Smooth muscle cell (in vitro differentiated cells): Measurements from ENCODE around the gene RAB11B. TPM values are rescaled to one million over a fixed set of nuclear protein-coding genes. Genes with fewer than 3 reads are reported as not detected.
A peak's percentile ranks its signal among the peaks of the same experiment; 100 is the strongest.

Source experiments
- DNase-seq: peaks from one replicate; lab custom pipeline; 2025; ENCODE audit not compliant: unreplicated experiment; lab: John Stamatoyannopoulos, UW
- H2AFZ ChIP-seq: fragments of 200-600 bp; sonication (generic); 2 replicates; pipeline ENCODE4 v1.6.0; 2016; ENCODE audit warnings: antibody characterized with exemption, low read depth, mild to moderate bottlenecking
- H3F3A ChIP-seq: fragments of 200-600 bp; sonication (generic); 2 replicates; pipeline ENCODE4 v1.6.0; 2017; ENCODE audit warnings: antibody characterized with exemption, low read depth
- H3K27ac ChIP-seq: fragments of 200-600 bp; sonication (generic); 2 replicates; pipeline ENCODE4 v1.5.1; 2016; ENCODE audit warnings: low read depth, mild to moderate bottlenecking
- H3K27me3 ChIP-seq: fragments of 200-600 bp; sonication (generic); 2 replicates; pipeline ENCODE4 v1.6.1; 2016; ENCODE audit warnings: low read depth, mild to moderate bottlenecking
- H3K36me3 ChIP-seq: fragments of 200-600 bp; sonication (generic); 2 replicates; pipeline ENCODE4 v1.5.1; 2016; ENCODE audit warnings: low read depth
- H3K4me1 ChIP-seq: fragments of 200-600 bp; sonication (generic); 2 replicates; pipeline ENCODE4 v1.5.1; 2016; ENCODE audit warnings: low read depth
- H3K4me2 ChIP-seq: fragments of 200-600 bp; sonication (generic); 2 replicates; pipeline ENCODE4 v1.6.0; 2016; ENCODE audit warnings: mild to moderate bottlenecking
- H3K4me3 ChIP-seq: fragments of 200-600 bp; sonication (generic); 2 replicates; pipeline ENCODE4 v1.5.1; 2016; ENCODE audit warnings: mild to moderate bottlenecking
- H3K79me2 ChIP-seq: fragments of 200-600 bp; sonication (generic); 2 replicates; pipeline ENCODE4 v1.6.0; 2016; ENCODE audit warnings: low read depth, mild to moderate bottlenecking
- H3K9ac ChIP-seq: fragments of 200-600 bp; sonication (generic); 2 replicates; pipeline ENCODE4 v1.6.0; 2016; ENCODE audit warnings: low read depth
- H3K9me3 ChIP-seq: fragments of 200-600 bp; sonication (generic); replicated peaks from 2 replicates; pipeline ENCODE4 v1.5.1; 2016; ENCODE audit warnings: low read depth
- H4K20me1 ChIP-seq: fragments of 200-600 bp; sonication (generic); 2 replicates; pipeline ENCODE4 v1.6.0; 2016; ENCODE audit warnings: low read depth
- WGBS: methylation state at CpG from one replicate; pipeline ENCODE4 v1.1.7; 2016; ENCODE audit warnings: low lambda C conversion rate; 5-methylcytosine and 5-hydroxymethylcytosine counted together
- polyA plus RNA-seq: library from polyadenylated mRNA; unstranded; fragments of >200 nt; fragmentation: Nextera tagmentation; extraction: Ambion mirVana; gene quantifications from 2 replicates; pipeline ENCODE4 v1.2.1, GENCODE V29; 2016
- total RNA-seq: library from RNA; depleted of rRNA; stranded (reverse); fragments of >200 nt; gene quantifications from 2 replicates; pipeline ENCODE4 v1.2.3, GENCODE V29; 2014
- TF ChIP-seq, protein P1 (sequence below): fragments of 200-600 bp; sonication (generic); IDR thresholded peaks from 2 replicates; pipeline ENCODE4 v1.5.1; 2017; ENCODE audit warnings: borderline replicate concordance, mild to moderate bottlenecking, antibody characterized with exemption; ENCODE audit not compliant: insufficient read depth, poor library complexity, severe bottlenecking

The RAB11B gene
- total and polyA plus RNA-seq, 2 experiments from 2014 or later: 28.9 to 148 TPM

DNA sequence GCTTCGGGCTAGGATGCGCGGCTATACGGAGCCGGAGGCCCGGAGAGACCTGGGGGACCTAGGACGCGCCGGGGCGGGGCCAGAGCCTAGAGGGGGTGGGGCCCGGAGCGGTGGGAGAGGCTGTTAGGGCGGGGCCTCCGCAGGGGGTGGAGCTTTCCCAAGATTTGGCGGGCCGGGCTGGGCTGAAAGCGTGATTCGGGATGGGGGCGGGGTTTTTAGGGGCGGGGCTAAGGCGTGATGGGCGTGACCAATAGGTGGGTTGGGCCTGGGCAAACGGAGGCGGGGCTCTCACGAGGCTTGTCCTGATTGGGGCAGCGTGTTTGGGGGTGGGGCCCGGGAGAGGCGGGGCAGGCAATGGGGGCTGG, 439 bp downstream of the RAB11B start:
- peak overlapping the region; percentile 100 for H3K27ac ChIP-seq
- no peaks in the 10 kb centered on the region for H3K36me3 ChIP-seq
- DNase-seq: peak; percentile 95
- H3K4me3 ChIP-seq: peak overlapping the region; percentile 99
- H3K4me2 ChIP-seq: peak overlapping the region; percentile 93
- TF ChIP-seq, protein P1, sequence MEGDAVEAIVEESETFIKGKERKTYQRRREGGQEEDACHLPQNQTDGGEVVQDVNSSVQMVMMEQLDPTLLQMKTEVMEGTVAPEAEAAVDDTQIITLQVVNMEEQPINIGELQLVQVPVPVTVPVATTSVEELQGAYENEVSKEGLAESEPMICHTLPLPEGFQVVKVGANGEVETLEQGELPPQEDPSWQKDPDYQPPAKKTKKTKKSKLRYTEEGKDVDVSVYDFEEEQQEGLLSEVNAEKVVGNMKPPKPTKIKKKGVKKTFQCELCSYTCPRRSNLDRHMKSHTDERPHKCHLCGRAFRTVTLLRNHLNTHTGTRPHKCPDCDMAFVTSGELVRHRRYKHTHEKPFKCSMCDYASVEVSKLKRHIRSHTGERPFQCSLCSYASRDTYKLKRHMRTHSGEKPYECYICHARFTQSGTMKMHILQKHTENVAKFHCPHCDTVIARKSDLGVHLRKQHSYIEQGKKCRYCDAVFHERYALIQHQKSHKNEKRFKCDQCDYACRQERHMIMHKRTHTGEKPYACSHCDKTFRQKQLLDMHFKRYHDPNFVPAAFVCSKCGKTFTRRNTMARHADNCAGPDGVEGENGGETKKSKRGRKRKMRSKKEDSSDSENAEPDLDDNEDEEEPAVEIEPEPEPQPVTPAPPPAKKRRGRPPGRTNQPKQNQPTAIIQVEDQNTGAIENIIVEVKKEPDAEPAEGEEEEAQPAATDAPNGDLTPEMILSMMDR: no peak
- peaks cover 49% of the 10 kb centered on the region for H4K20me1 ChIP-seq
- peaks cover 4% of the 10 kb centered on the region for H3K4me1 ChIP-seq
- peaks cover 47% of the 10 kb centered on the region for H3K79me2 ChIP-seq
- H3F3A ChIP-seq: no peaks in the 10 kb centered on the region
- WGBS: 0% methylated on average over 6 of the region's 28 CpGs
- no peak overlapping the region for H2AFZ ChIP-seq
- H3K27me3 ChIP-seq: no peaks in the 10 kb centered on the region
- H3K9ac ChIP-seq: peak overlapping the region; percentile 100
- no peaks in the 10 kb centered on the region for H3K9me3 ChIP-seq

DNA sequence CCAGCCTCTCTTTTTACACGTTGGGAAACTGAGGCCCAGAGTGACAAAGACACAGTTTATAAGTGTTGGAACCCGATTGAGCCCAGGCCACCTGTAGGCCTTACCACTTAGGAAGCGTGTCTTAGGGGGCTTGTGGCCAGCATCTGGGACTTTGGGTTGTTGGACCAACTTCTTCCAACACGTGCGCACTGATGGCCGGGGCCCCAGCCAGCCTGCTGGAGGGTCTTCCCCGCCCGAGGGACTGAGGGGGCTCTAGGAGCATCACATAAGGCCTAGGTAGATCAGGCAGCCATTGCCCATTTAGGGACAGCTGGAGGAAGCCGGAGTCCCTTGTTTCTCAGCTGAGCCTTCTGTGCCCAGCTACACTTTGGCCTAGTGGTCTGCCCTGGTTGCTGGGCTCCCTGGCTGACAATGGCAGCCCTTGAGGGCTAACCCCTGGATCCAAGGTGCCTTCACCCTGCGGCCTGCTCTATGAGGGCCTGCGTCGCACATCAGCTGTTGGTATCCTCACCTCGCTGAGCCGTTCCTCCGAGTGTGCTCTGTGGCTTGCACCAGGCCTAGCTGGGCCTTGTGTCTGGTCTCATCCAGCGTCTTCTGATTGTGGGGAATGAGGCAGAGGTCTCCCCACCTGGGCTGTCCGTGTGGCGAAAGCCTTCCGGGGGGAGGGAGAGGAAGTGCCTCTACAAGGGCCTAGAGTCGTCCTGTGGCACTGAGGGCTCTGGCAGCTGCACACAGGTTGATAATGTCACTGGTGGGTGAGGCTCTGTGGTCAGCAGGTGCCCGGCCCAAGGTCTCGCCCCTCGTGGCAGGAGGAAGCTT, 1.2 kb downstream of the RAB11B start:
- WGBS: 89% methylated on average over 23 of the region's 23 CpGs

GRCh38 chr19:8392017-8392591, 1.9 kb downstream of the RAB11B start:
- no peaks in the 10 kb centered on the region for H3F3A ChIP-seq
- TF ChIP-seq, protein P1: no peak
- H3K79me2 ChIP-seq: peaks cover 61% of the 10 kb centered on the region
- H3K4me1 ChIP-seq: peaks cover 4% of the 10 kb centered on the region
- H3K27me3 ChIP-seq: no peaks in the 10 kb centered on the region
- no peak overlapping the region for H3K4me3 ChIP-seq
- H4K20me1 ChIP-seq: peaks cover 64% of the 10 kb centered on the region
- no peak overlapping the region for H2AFZ ChIP-seq
- H3K9ac ChIP-seq: no peak overlapping the region
- H3K27ac ChIP-seq: no peak overlapping the region
- 74% methylated on average over 11 of the region's 11 CpGs for WGBS
- H3K4me2 ChIP-seq: no peak overlapping the region
- no peak for DNase-seq
- no peaks in the 10 kb centered on the region for H3K9me3 ChIP-seq
- H3K36me3 ChIP-seq: no peaks in the 10 kb centered on the region

More for the DNA sequence above, 1.2 kb downstream of the RAB11B start:
- Histone ChIP-seq H3K4me3 (peak overlapping the region; percentile 99), H3K36me3 (no peaks in the 10 kb centered on the region), H3K9ac (no peak overlapping the region), H3K4me1 (peaks cover 4% of the 10 kb centered on the region), H3K9me3 (no peaks in the 10 kb centered on the region), H3K27ac (no peak overlapping the region), H3K27me3 (no peaks in the 10 kb centered on the region), H3K79me2 (peaks cover 55% of the 10 kb centered on the region), H3K4me2 (peak overlapping the region; percentile 83), H4K20me1 (peaks cover 57% of the 10 kb centered on the region), H2AFZ (no peak overlapping the region), H3F3A (no peaks in the 10 kb centered on the region)
- TF ChIP-seq, protein P1: no peak
- DNase-seq: no peak
